ENCODE measurements around the gene PIP5K1C.
"Not testable (repeated sequence)": the region's sequence is repeated elsewhere in the genome, so short reads cannot be mapped to it uniquely, and the experiment has no call there.

The PIP5K1C gene

DNA sequence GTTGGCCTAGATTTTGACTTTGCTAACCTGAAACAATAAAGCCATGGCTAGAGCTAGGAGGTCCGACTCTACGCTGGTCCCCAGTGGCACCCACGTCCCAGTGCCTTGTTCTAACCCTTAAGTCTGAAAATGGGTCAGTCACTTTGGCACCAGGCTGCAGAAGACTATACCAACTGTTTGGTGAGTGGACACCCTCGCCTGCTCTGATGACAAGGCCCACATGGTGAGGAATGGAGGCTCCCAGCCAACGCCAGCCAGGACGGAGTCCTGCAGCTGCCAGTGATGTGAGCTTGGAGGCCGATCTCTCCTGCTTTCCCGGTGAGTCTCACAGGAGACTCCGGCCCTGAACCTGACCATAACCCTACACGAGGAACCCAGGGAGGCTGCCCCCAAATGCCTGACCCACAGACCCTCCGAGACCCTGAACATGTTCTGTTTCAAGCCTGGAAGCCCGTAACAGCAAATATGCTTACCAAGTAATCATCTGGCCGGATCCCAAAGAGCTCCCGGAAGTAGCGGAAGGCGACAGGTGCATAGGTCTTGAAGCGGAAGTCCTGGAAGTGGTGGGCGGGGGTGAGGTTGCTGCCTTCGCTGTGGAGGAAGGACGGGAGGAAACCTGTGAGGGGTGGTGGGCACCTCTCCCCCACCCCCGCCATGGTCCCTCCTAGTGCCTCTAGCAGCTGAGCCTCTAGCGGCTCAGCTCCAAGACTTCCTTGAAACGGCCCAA is 39.6 kb downstream of the PIP5K1C start:
- no peak for DNase-seq (ENCODE audit: low read depth)

DNA sequence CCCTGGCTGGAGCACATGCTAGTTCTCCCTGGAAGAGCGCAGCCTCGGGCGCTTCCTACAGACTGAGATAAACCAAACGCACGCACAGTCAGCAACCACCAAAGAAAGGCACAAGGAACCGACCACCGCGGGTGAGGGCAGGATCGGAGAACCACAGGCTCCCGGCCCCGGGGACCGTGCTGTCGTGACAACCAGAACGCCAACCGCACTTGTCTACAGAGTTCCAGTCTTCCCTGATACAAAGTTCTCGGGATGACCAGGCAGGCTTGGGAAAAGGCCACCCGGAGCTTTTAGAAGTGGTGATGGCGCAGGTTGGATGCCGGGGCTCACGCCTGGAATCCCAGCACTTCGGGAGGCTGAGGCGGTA is 40.5 kb downstream of the PIP5K1C start:
- no peak for DNase-seq (ENCODE audit: low read depth)

DNA sequence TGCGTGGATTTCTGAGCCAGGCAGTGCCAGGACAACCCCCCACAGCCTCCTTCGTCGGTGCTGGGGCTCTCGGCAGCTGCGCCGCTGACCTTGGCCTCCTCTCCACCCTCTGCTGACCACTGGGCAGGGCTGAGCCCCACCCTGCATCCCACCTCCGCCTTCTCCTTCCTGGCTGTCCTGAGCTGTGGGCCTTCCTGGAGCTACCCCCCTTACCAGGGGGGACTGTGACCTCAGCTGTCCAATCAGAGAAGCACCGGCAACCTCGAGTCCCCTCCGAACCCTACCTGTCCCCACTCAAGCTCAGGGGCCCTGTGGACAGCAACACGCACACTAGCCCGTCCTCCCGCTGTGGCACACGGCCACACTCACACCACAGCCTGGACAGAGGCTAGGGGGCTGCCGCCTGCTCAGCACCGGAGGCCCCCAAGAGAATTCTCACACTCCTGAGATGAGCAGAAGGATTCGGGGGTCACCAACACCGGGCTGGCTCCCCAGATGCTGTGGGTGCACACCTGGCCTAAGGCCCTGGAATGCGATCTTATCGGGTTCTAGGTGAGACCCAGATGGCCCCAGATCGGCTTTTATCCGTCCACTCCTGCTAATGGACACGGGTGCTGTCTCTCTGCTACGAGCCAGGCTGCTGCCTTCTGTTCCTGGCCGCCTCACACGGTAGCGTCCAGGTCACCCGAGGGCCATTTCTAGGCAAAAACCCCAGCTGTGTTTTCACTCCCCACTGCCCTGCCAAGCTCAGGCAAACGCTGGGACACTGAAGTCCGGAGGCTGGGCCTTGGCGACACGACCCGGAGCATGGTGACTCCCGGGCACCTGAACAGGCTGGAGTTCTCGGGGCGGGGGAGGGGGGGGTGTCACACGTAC is 41.2 kb downstream of the PIP5K1C start:
- no peak for DNase-seq (ENCODE audit: low read depth)

DNA sequence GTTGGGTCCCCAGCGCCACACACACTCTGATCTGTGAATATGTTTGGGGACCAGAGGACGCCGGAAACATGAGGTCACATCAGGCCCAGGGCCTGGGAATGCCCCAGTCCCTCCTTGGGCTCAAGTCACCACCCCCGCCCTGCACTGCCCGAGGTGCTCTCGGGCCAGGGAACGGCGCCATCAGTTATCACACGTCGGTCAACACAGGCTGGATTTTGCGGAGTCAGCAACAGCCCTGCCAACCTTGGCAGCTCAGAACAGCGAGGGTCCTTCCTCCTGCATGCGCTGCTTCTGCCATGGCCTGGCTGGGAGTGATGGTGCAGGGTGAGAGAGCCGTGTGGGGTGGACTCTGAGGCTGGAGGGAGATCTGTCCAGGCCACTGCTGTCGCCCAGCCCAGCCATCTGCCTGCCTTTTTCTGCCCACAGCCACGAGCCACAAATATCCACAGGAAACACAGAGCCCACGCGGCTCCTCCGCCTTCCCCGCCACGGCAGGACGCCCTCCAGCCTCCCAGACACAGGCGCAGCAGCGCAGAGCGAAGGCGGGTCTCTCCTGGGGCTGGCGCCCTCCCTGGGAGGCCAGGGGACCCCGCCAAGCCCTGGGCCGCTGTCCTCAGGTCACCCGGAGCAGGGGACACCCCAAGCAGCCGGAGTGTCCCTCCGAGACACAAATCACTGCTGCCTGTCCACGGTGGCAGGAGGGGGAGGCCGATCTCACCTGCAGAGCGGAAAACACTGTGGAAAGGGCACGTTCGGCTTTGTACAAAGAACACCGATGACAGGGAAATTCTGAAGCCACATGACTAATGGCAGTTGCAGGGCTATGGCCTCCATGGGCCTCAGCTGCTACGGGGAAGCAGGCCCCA is 42.0 kb downstream of the PIP5K1C start:
- no peak for DNase-seq (ENCODE audit: low read depth)

DNA sequence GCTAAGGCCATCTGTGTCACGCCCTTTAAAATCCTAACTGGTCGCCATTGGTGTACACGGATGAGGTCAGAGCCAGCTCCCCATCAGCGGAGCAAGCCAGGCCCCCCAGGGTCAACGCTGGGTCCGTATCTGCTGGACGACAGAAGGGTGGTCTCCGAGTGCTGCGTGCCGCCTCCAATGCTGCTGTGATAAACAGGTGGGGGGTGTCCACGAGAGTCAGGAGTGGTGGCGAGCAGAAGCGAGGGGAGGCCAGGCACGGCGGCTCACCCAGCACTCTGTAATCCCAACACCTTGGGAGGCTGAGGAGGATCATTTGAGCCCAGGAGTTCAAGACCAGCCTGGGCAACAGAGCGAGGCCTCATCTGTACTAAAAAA is 42.9 kb downstream of the PIP5K1C start:
- DNase-seq (ENCODE audit: low read depth), result no peak

DNA sequence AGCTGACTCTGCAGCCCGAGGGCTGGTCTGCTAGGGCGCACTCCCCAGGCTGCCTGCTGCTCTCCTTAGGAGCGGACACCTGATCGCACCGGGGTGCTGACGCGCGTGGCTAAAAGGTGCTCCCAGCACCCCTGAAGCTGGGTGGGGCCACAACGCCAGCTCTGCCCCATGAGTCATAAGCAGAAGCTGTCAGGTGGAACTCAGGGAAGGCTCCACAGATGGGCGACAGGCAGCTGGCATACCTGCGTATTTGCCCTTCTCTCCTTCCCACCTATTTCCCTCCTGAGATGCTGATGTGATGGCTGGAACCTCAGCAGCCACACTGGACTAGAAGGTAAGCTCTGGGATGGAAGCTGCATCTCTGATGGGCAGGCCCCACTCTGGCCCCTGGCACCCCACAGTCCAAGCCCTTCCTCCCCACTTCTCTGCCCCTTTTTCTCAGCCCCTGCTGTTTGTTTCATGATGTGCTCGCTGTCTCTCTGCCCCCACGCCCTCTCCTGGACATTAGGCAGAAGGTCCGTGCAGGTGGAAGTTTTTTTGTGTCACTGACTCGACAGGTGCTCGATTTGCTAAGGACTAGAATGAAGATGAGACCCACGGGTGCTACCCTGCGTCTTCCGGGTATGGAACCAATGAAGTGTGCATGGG is 43.4 kb downstream of the PIP5K1C start:
- DNase-seq (ENCODE audit: low read depth), result no peak

DNA sequence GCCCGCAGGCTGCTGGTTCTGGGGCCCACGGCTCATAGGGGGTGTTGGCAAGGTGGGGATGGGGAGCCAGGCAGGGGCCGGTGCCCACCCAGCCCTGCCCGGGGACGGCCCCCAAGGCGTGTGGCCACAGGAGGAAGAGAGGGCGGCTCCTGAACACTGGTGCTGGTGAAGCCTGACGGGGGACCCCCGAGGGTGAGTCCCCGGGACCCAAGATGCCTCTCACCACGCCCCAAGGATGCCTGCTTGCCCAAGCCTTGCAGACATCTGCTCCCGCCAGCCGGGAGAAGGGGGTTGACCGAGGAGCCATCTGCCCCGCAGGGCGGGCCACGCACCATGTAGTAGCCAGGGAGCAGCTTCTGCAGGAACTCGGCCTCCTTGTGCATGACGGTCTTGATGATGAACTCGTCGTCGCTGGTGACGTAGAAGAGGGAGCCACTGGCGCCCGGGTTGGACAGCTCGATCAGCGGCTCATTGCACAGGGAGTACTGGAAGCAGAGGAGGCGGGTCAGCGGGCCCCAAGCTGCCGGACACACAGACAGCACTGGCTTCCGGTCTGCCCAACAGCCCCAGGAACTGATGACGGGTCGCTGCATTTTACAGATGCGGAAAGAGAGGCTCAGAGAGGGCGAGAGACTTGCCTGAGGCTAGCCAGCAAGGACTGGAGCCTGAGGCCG is 44.1 kb downstream of the PIP5K1C start:
- no peak for DNase-seq (ENCODE audit: low read depth)

DNA sequence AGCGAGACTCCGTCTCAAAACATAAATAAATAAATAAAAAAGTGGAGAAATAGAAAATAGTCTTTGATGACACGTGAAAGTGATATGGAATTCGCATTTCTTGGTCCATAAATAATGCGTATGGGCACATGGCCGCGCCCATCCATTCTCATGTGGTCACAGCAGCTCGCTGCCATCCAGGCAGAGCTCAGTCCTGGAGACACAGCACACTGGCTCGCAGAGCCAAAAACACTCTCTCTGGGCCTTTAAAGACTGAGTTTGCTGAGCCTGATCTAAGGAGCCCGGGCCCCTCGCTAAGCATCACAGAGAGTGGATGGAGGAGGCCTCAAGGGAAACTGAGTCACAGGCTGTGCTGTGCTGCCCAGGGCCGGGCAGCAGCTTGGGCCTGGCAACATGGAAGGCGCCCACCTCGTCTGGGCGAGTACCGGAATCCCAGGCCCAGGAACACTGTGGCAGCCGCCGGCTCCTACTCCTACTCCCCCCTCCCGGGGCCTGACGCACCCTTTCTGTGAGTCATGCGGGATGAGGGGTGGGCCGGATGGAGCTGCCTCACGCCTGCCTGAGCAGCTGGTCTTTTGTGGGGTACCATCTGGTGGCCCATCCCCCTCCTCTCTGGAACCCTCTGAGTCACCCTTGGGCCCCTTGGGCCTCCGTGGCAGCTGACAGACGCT is 44.7 kb downstream of the PIP5K1C start:
- DNase-seq (ENCODE audit: low read depth), result no peak

DNA sequence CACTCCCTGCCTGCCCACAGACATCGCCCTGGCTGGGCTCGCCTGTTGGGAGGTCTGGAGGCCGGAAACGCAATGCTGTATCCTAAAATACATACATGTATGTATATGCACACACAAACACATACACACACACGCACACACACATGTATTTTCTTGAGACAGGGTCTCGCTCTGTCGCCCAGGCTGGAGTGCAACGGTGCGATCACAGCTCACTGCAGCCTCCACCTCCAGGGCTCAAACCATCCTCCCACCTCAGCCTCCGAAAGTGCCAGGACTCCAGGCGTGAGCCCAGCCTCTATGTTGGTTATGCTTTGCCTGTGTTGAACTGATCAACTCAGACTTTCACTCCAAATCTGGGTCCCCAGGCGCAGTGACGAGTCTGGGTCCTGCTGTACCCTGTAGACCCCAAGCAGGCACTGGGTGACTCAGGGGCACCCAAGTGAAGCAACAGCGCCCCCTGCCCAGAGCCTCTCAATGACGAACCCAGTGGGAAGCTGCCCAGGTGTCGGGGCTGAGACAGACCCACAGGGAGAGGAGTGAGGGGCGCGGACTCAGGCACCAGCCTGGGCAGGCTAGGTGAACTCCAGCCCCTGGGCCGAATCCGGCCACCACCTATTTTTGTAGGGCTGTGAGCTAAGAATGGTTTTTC is 46.3 kb downstream of the PIP5K1C start:
- no peak for DNase-seq (ENCODE audit: low read depth)

DNA sequence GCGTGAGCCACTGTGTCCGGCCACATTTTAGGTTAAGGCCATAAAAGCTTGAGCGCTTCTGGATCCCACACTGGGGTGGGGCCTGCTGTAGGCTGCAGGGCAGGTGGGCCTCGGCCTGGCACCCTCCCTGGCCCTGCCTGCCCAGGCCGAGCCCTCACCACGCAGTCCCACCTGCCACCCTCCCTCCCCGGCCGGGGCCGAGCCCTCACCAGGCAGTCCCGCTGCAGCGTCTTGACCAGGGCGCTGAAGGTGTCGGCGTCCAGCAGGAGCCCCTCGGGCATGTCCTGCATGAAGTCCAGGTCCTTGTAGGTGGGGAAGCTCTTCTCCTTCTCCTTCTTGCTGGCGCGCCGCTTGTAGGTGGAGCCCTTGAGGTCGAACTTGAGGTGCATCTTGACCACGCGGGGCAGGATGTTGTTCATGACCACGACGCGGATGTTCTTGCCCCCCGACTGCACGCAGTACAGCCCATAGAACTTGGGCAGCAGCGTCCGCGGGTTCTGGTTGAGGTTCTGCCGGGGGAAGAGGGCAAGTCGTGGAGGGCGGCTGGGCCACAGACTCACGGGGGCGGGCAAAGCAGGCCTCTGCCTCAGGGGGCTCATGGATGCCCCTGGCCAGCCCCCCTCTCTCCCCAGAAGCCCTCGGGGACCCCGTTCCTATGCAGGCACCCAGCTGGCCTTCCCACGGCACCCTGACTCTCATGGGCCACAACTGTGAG is 47.0 kb downstream of the PIP5K1C start:
- DNase-seq (ENCODE audit: low read depth), result no peak

DNA sequence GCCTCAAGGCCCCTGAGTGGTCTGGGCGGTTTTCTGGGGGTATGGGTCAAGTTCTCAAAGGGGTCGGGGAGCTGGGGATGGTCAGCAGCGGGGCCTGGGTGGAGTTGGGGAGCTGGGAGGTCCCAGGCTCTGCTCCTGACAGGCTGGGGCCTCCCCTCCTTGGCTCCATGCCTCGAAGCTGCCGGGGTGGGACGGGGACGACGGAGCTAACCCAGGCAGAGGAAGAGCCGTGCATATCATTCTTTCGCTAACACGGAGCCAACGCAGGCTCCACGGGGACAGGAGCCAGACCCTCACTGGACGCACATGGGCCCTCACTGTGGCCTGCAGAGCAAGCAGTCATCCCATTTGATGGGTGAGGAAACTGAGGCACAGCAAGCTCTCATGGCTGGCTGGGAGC is 47.8 kb downstream of the PIP5K1C start:
- no peak for DNase-seq (ENCODE audit: low read depth)

DNA sequence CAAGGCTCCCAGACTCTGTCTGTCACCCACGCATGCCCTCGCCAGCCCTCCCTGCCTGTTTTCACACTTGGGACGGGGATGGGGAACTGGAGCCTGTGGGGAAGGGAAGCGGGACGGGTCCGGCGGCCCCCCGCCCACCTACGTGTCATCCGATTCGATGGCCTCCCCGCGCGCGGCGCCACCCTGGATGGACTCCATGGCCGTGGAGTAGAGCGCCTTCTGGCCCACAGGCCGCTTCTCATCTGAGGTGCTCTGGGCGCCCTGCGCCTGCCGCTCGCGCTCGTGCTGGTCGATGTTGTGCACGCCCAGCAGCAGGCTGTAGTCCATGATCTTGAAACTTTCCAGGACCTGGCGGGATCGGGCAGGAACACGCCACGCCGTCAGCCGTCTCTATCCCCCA is 48.6 kb downstream of the PIP5K1C start:
- no peak for DNase-seq (ENCODE audit: low read depth)

DNA sequence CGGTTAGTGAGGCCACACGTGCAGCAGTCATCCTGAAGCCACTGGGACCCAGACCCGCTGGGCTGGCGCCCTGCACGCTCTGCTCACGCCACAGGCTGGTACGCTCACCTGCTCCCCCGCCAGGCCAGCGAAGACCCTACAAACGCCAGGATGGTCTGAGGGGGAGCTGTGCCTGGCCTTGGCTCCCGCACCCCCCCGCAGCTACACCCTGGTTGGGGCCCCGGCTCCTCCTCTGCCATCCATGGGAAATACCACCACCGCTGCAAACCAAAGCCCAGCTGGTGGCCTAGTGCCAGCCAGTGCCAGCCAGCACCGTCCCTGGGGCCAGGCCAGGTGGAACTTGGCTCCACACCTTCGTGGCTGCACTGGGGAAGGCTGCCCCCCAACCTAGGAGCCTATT is 50.4 kb downstream of the PIP5K1C start:
- no peak for DNase-seq (ENCODE audit: low read depth)

DNA sequence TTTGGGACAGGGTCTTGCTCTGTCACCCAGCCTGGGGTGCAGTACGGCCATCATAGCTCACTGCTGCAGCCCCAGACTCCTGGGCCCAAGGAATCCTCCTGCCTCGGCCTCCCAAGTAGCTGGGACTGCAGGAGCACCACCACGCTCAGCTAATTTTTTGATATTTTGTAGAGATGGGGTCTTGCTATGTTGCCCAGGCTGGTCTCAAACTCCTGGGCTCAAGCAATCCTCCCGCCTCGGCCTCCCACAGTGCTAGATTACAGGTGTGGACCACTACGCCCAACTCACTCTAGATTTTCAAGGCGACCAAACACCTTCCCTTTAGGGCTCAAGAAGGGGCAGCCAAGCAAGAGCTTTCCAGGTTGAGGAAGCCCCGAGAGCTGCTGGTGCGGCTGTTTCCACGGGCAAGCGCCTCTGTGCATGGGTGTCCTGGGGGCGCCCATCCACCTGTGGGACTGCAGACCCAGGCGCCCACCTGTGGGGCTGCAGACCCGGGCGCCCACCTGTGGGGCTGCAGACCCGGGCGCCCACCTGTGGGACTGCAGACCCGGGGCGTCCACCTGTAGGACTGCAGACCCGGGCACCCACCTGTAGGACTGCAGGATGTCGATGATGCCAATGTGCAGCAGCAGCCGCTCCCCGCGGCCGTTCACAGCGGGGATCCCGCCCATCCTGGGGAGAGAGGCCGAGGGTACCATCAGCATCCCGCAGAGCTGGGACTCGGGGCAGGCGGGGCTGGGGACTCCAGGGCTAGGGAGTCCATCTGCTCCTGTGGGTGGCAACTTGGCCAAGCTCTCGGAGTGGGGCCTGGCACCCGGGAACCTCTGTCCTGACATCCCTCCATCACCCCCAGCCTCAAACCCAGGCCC is 52.0 kb downstream of the PIP5K1C start:
- no peak for DNase-seq (ENCODE audit: low read depth)

DNA sequence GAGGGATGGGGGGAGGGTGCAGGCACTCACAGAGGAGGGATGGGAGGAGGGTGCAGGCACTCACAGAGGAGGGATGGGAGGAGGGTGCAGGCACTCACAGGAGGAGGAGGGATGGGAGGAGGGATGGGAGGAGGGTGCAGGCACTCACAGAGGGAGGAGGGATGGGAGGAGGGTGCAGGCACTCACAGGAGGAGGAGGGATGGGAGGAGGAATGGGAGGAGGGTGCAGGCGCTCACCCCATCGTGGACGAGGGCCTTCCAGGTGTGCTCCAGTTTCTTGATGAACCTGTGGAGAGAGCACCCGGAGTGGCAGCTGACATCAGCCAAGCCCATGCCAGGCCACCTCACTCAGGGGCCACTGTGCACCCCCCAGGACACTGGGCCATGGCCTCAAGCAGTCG is 53.2 kb downstream of the PIP5K1C start:
- not testable (repeated sequence) for DNase-seq (ENCODE audit: low read depth)

DNA sequence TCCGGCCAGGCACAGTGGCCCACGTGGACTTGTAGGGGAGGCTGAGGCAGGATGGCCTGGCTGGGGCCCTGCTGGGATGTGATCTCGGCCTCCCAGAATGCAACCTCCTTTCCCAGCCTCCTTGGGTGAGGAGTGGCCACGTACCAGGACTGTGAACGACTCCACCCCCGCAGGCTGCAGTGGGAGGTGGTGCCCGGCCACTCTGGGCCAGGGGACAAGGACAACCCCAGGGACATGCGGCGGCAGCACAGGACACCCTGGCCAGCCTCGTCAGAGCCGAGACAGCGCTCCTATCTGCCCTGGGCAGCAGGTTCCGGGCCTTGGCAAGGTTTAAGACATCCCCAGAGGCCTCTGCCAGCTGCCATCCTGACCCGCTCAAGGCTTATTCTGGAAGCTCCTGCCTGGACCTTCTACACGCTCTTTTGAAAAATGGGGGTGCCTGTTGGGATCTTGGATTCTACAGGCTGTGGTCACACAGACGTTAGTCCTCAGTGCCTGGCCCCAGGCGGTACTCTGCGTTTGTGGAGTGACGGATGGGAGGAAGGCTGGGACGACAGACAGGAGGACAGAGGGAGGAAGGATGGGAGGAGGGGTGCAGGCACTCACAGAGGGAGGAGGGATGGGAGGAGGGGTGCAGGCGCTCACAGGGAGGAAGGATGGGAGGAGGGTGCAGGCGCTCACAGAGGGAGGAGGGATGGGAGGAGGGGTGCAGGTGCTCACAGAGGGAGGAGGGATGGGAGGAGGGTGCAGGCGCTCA is 53.8 kb downstream of the PIP5K1C start:
- no peak for DNase-seq (ENCODE audit: low read depth)

DNA sequence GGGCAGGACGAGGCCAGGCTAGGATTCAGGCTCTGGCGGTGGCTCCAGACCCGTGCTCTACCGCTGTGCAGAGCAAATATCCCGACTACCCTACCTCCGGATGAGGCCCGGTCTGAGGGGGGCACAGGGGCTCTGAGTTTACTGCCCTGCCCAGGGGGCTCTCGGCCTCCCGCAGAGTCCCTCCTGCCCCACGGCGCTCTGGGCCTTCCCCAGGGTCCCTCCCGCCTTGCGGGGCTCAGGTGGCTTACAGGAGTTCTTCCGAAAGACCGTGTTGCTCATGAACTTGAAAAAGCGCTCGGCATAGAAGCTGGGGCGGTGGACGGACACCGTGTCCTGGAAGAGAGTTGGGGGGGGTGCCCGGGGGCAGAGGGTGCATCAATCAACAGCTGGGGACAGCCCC is 54.5 kb downstream of the PIP5K1C start:
- no peak for DNase-seq (ENCODE audit: low read depth)

DNA sequence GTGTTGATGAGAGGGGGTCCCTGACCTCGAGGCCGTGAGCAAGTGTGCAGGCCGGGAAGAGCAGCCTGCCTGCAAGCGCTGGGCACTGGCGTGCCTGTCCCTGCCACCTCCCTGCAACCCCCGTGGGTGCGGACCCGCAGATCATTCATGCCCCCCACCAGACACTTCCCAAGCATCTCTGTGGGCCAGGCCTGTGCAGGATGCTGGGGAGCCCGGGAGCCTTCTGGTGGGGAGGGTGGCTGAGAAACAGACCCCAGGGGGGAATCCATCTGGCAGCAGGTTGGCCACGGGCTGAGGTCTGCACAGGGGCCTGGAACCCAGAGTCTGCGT is 55.2 kb downstream of the PIP5K1C start:
- no peak for DNase-seq (ENCODE audit: low read depth)

Data from CMK (cell line).